RWPE2 (cell line): Measurements from ENCODE around the gene FOXR1.
A peak's percentile ranks its signal among the peaks of the same experiment; 100 is the strongest.

Experiments used
- ATAC-seq: fragments of 200-7000 bp; cut with Tn5 transposase; 3 replicates; pipeline ENCODE4 v1.9.1; 2021; ENCODE audit warnings: low read depth
- DNase-seq: peaks from one replicate; pipeline ENCODE4 v3.0.0-alpha.2; 2020; ENCODE audit warnings: low spot score
- H3K27ac ChIP-seq: fragments of 450-650 bp; 2 replicates; pipeline ENCODE4 v1.5.1; 2017; ENCODE audit warnings: mild to moderate bottlenecking; ENCODE audit not compliant: poor library complexity, severe bottlenecking
- H3K27me3 ChIP-seq: fragments of 250-450 bp; sonication (Bioruptor Pico); 2 replicates; pipeline ENCODE4 v1.5.1; 2021; ENCODE audit warnings: mild to moderate bottlenecking, moderate library complexity; ENCODE audit not compliant: insufficient read depth, poor library complexity, severe bottlenecking
- H3K36me3 ChIP-seq: fragments of 250-450 bp; sonication (Bioruptor Pico); 2 replicates; pipeline ENCODE4 v1.5.1; 2020; ENCODE audit warnings: low read depth, mild to moderate bottlenecking, moderate library complexity
- H3K4me1 ChIP-seq: fragments of 250-450 bp; sonication (Bioruptor Pico); 2 replicates; pipeline ENCODE4 v1.5.1; 2021; ENCODE audit warnings: mild to moderate bottlenecking, moderate library complexity; ENCODE audit not compliant: insufficient read depth, poor library complexity, severe bottlenecking
- H3K4me3 ChIP-seq: fragments of 250-450 bp; sonication (Bioruptor Pico); 2 replicates; pipeline ENCODE4 v1.5.1; 2021; ENCODE audit warnings: mild to moderate bottlenecking, moderate library complexity; ENCODE audit not compliant: severe bottlenecking
- H3K9me3 ChIP-seq: fragments of 250-450 bp; sonication (Bioruptor Pico); 2 replicates; pipeline ENCODE4 v1.5.1; 2021; ENCODE audit warnings: mild to moderate bottlenecking, moderate library complexity; ENCODE audit not compliant: severe bottlenecking
- CTCF ChIP-seq: fragments of 450-650 bp; IDR thresholded peaks from one replicate; pipeline ENCODE4 v1.5.1; 2017; ENCODE audit warnings: mild to moderate bottlenecking, moderate library complexity; ENCODE audit not compliant: poor library complexity, severe bottlenecking

The FOXR1 gene

GRCh38 chr11:118938491-118939403 is 32.8 kb upstream of the FOXR1 start:
- Histone ChIP-seq H3K36me3 (no peaks in the 10 kb centered on the region), H3K27ac (peak overlapping the region; percentile 73), H3K27me3 (no peaks in the 10 kb centered on the region), H3K4me3 (no peak overlapping the region), H3K9me3 (no peaks in the 10 kb centered on the region), H3K4me1 (peaks cover 22% of the 10 kb centered on the region)
- DNase-seq (peak; percentile 96), ATAC-seq (peak; percentile 92)
- no peak for TF ChIP-seq CTCF

GRCh38 chr11:118939404-118939915 is 32.1 kb upstream of the FOXR1 start:
- ATAC-seq: no peak
- no peaks in the 10 kb centered on the region for H3K36me3 ChIP-seq
- no peak for TF ChIP-seq CTCF
- DNase-seq: no peak
- H3K4me1 ChIP-seq: peaks cover 22% of the 10 kb centered on the region
- H3K27ac ChIP-seq: peak overlapping the region; percentile 73
- no peak overlapping the region for H3K4me3 ChIP-seq
- H3K9me3 ChIP-seq: no peaks in the 10 kb centered on the region
- H3K27me3 ChIP-seq: no peaks in the 10 kb centered on the region

- ATAC-seq (0 out of 3 replicates have a peak, but pooled peaks have one; percentile 10), DNase-seq (no peak)
- no peak overlapping the region for H3K4me3 ChIP-seq
- H3K4me1 ChIP-seq: peaks cover 22% of the 10 kb centered on the region
- H3K27me3 ChIP-seq: no peaks in the 10 kb centered on the region
- no peak overlapping the region for H3K27ac ChIP-seq
- no peaks in the 10 kb centered on the region for H3K36me3 ChIP-seq
- no peak for TF ChIP-seq CTCF
- H3K9me3 ChIP-seq: no peaks in the 10 kb centered on the region
Measured at GRCh38 chr11:118939953-118940598, 31.5 kb upstream of the FOXR1 start.

GRCh38 chr11:118947091-118947490 is 24.5 kb upstream of the FOXR1 start:
- H3K4me1 ChIP-seq: no peaks in the 10 kb centered on the region
- DNase-seq (no peak), ATAC-seq (no peak)
- no peaks in the 10 kb centered on the region for H3K9me3 ChIP-seq
- no peak overlapping the region for H3K27ac ChIP-seq
- no peaks in the 10 kb centered on the region for H3K27me3 ChIP-seq
- H3K36me3 ChIP-seq: no peaks in the 10 kb centered on the region
- no peak overlapping the region for H3K4me3 ChIP-seq
- no peak for TF ChIP-seq CTCF
